Stimulated activated CD8-positive, alpha-beta memory T cell treated with anti-CD3 and anti-CD28 coated beads, Interleukin-4, amount 100 ng/mL, for 1 hour (primary cell): ENCODE results near the gene CA9.
A peak's percentile ranks its signal among the peaks of the same experiment; 100 is the strongest.
"Not testable (repeated sequence)": the region's sequence is repeated elsewhere in the genome, so short reads cannot be mapped to it uniquely, and the experiment has no call there.

Experiments
- DNase-seq, 2 donors: peaks; one replicate each; pipeline ENCODE4 v3.0.0-alpha.2; 2020; ENCODE audit warnings: low read depth in 2 of 2, low spot score in 1 of 2

CA9 gene

DNA sequence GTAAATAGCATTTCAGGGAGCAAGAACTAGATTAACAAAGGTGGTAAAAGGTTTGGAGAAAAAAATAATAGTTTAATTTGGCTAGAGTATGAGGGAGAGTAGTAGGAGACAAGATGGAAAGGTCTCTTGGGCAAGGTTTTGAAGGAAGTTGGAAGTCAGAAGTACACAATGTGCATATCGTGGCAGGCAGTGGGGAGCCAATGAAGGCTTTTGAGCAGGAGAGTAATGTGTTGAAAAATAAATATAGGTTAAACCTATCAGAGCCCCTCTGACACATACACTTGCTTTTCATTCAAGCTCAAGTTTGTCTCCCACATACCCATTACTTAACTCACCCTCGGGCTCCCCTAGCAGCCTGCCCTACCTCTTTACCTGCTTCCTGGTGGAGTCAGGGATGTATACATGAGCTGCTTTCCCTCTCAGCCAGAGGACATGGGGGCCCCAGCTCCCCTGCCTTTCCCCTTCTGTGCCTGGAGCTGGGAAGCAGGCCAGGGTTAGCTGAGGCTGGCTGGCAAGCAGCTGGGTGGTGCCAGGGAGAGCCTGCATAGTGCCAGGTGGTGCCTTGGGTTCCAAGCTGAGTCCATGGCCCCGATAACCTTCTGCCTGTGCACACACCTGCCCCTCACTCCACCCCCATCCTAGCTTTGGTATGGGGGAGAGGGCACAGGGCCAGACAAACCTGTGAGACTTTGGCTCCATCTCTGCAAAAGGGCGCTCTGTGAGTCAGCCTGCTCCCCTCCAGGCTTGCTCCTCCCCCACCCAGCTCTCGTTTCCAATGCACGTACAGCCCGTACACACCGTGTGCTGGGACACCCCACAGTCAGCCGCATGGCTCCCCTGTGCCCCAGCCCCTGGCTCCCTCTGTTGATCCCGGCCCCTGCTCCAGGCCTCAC lies at the start of gene CA9:
TSS of gene CA9 (plus strand) at position 797 of the 893 bp plus-strand sequence. CDS start at position 829, 32 bp downstream.
- no peak for DNase-seq

GRCh38 chr9:35627575-35627974 lies 46.2 kb upstream of the CA9 start:
- DNase-seq: no peak

- DNase-seq: no peak
These were observed 45.2 kb upstream of the CA9 start for GRCh38 chr9:35628389-35628991.

- DNase-seq: no peak
These were observed 44.1 kb upstream of the CA9 start for GRCh38 chr9:35629597-35629996.

- no peak for DNase-seq
These were observed 38.0 kb upstream of the CA9 start for GRCh38 chr9:35635730-35636129.

GRCh38 chr9:35636135-35636876 lies 37.4 kb upstream of the CA9 start:
- no peak for DNase-seq

- DNase-seq: not testable (repeated sequence)
These were observed 36.9 kb upstream of the CA9 start for GRCh38 chr9:35636877-35637246.

GRCh38 chr9:35637427-35637955 lies 36.2 kb upstream of the CA9 start:
- not testable (repeated sequence) for DNase-seq

- not testable (repeated sequence) for DNase-seq
These were observed 35.0 kb upstream of the CA9 start for GRCh38 chr9:35638751-35639150.

DNA sequence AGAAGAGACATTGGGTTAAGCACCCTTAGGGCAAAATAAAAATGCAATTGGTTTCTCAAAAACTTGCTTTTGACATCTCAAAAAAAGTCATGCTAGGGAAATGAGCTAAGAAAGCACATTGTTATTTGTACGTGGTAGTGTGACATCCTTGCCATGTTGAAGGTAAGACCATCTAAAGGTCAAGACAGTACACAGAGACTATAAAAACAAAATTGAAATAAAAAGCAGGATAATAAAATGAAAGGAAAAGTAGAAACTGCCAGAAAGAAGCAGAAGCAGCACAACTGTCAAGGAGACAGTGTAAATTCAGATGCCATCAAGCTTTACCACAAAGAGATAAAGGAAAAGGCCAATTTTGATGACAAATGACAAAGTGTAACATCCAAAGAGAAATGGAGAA lies 34.5 kb upstream of the CA9 start:
- DNase-seq: not testable (repeated sequence)

- DNase-seq: no peak
These were observed 34.1 kb upstream of the CA9 start for GRCh38 chr9:35639631-35640030.

DNA sequence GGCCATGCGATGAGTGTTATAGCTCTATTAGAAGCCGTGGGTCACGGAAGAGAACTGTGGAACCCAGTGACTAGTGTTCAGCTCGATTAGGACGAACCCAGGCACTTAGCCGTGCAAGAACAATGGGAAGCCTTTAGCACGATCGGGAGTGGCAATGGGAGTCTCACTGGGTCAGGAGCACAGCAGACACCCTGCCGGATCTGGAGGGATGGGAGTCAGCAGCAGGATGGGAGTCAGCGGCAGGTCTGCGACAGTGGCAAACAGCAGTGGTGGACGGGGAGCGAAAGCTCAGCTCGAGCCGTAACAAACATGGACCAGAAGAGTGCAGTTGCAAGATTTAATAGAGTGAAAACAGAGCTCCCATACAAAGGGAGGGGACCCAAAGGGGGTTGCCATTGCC lies 33.3 kb upstream of the CA9 start:
- not testable (repeated sequence) for DNase-seq

- DNase-seq: not testable (repeated sequence)
These were observed 32.2 kb upstream of the CA9 start for GRCh38 chr9:35641478-35641877.

DNA sequence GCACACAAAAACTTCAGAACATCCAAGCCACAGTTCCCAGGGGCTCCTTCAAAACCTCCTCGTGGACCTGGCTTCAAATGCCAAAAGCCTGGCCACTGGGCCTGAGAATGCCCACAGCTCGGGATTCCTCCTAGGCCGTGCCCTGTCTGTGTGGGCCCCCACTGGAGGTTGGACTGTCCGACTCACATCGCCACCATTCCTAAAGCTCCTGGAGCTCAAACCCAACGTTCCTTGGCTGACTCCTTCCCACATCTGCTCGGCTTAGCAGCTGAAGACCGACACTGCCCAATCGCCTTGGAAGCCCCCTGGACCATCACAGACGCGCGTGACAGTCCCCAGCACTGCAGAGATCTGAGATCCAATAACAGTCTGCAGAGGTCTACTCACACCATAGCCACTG lies 30.7 kb upstream of the CA9 start:
- DNase-seq: no peak

DNA sequence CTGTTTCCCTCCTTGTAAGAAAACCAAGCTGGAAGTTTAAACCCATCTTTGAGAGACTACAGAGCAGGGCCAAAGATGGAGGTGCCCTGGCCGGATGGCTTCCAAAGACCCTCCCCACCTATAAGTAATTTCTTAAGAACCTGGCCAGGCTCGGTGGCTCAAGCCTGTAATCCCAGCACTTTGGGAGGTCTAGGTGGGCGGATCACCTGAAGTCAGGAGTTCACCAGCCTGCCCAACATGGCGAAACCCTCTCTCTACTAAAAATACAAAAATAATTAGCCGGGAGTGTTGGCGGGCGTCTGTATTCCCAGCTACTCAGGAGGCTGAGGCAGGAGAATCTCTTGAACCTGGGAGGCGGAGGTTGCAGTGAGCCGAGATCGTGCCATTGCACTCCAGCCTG lies 28.0 kb upstream of the CA9 start:
- not testable (repeated sequence) for DNase-seq

- DNase-seq: no peak
These were observed 27.6 kb upstream of the CA9 start for GRCh38 chr9:35646153-35646532.

DNA sequence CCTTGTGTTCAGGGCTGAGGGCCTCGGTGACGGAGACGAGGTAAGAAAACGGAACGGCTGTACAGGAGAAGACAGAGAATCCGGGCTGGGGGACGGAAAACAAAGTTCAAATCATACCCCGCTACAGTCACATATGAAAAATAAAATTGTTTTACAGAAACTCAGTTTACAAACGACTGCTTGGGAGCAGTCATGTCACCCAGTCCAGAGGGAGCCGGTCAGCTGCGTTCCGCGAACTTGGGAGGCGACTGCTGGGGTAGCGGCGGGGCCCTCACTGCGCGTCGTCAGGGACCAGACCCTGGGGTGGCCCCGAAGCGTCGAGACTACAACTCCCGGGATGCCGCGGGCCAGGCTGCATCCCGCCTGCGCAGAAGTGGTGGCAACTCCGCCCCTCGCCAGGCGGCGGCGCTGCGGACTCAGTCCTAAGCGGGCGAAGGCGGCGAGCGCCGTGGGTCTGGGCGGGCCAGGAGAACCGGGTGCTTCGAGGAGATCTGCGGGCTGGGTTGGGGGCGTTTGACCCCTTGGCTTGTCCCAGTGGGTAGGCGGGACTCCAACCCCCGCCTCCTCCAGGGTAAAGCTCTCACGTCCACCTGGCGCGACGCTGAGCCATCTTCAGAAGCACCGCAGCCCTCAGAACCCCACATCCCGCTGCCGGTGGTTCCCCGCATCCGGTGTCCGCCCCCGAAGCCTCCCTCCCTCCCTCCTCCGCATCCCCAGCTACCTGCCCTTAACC lies 27.0 kb upstream of the CA9 start:
- peak; percentile 84 to 85 for DNase-seq

GRCh38 chr9:35649431-35650340 lies 24.0 kb upstream of the CA9 start:
- no peak for DNase-seq

GRCh38 chr9:35650341-35651158 lies 23.2 kb upstream of the CA9 start, which contains the start of gene SIT1:
SIT1 (minus strand) TSS chr9:35650931; CDS start chr9:35650853, 78 bp downstream.
- no peak for DNase-seq
